Upper lobe of left lung (tissue), 4 donors: Measurements from ENCODE around the gene SLC12A7.

Experiments used
- CTCF ChIP-seq, 6 experiments: fragments of 450-650 bp in 4 of 6; fragments of 200-600 bp in 2 of 6; sonication (generic) in 2 of 6; IDR thresholded peaks; one replicate each; pipeline ENCODE4 v1.5.1; 2016 to 2019; ENCODE audit warnings: antibody characterized with exemption in 6 of 6
- POLR2A ChIP-seq, 4 donors: fragments of 450-650 bp; IDR thresholded peaks; one replicate each; pipeline ENCODE4 v1.5.1; 2016 to 2017; ENCODE audit warnings: antibody characterized with exemption in 4 of 4, mild to moderate bottlenecking in 2 of 4

GRCh38 chr5:1081519-1081918 lies 30.3 kb downstream of the SLC12A7 start:
- TF ChIP-seq CTCF (IDR thresholded peaks at IDR 0.05) (no peak), POLR2A (IDR thresholded peaks at IDR 0.05) (no peak)
